A673 (cell line): ENCODE data around the gene TACC2.

ENCODE experiments used
- EZH2 ChIP-seq: fragments of 200-600 bp; sonication (generic); IDR thresholded peaks from 2 replicates; pipeline ENCODE4 v1.6.1; 2017; ENCODE audit warnings: borderline replicate concordance, low read depth, mild to moderate bottlenecking, mixed read lengths, antibody characterized with exemption, low read length; ENCODE audit not compliant: poor library complexity, severe bottlenecking
- TF ChIP-seq, protein P1 (sequence below): fragments of 300-800, 200-600 bp; sonication (generic); conservative IDR thresholded peaks from 2 replicates; pipeline ENCODE4 v1.5.1; 2017; ENCODE audit warnings: low read depth, mild to moderate bottlenecking, antibody characterized with exemption, low read length, moderate library complexity, mixed read lengths

DNA sequence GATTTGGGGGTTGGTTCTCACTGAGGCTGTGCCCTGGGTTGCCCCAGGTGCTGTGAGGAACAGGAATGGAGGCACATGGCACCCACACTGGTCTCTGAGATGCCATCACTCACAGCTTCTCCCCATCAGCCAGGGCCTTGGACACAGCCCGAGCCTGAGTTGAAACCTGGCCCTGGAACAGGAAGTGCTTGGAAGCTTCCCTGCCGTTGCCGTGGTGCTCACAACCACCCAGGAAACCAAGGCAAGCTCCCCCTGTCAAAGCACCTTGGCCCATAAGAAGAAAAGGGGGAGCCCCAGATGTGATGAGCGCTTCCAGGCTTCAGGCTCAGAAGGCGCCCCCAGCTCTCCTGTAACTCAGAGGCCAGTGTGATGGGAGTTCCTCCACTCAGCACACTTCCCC is 282.1 kb downstream of the TACC2 start, which contains the start of gene BTBD16:
- TF ChIP-seq, protein P1, sequence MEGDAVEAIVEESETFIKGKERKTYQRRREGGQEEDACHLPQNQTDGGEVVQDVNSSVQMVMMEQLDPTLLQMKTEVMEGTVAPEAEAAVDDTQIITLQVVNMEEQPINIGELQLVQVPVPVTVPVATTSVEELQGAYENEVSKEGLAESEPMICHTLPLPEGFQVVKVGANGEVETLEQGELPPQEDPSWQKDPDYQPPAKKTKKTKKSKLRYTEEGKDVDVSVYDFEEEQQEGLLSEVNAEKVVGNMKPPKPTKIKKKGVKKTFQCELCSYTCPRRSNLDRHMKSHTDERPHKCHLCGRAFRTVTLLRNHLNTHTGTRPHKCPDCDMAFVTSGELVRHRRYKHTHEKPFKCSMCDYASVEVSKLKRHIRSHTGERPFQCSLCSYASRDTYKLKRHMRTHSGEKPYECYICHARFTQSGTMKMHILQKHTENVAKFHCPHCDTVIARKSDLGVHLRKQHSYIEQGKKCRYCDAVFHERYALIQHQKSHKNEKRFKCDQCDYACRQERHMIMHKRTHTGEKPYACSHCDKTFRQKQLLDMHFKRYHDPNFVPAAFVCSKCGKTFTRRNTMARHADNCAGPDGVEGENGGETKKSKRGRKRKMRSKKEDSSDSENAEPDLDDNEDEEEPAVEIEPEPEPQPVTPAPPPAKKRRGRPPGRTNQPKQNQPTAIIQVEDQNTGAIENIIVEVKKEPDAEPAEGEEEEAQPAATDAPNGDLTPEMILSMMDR, result no peak
- no peak for TF ChIP-seq EZH2
